ENCODE results near the gene PEG3. TPM values are rescaled to one million over a fixed set of nuclear protein-coding genes. Genes with fewer than 3 reads are reported as not detected.
"Not testable (repeated sequence)": the region's sequence is repeated elsewhere in the genome, so short reads cannot be mapped to it uniquely, and the experiment has no call there.

The PEG3 gene
- total RNA-seq, 1 experiment from 2014 or later: 353 TPM

GRCh38 chr19:56862741-56863140 is 22.2 kb upstream of the PEG3 start:
- CTCF ChIA-PET: no interaction called here
- no peaks in the 10 kb centered on the region for H3K9me3 ChIP-seq (ENCODE audit: low read depth, low read length, poor library complexity, severe bottlenecking)
- no peak overlapping the region for H3K4me3 ChIP-seq (ENCODE audit: low read depth, low read length, poor library complexity, severe bottlenecking)
- intact Hi-C loops (cut with micrococcal nuclease; ENCODE audit: unreplicated experiment): no loop called here
- no peak overlapping the region for H3K27ac ChIP-seq (ENCODE audit: low read depth, low read length, poor library complexity, severe bottlenecking)
- no TSS peak for BruUV-seq (replicated peaks)
- H3K27me3 ChIP-seq (replicated peaks; ENCODE audit: insufficient read depth, low read depth, low read length, poor library complexity): no peaks in the 10 kb centered on the region
- DNase-seq (ENCODE audit: low spot score): no peak
- H3K4me1 ChIP-seq (ENCODE audit: insufficient read depth, low read length, poor library complexity, severe bottlenecking): no peaks in the 10 kb centered on the region
- TF ChIP-seq EZH2 (IDR thresholded peaks at IDR 0.05; ENCODE audit: borderline replicate concordance, low read depth, low read length, poor library complexity, severe bottlenecking): no peak
- no peak for TF ChIP-seq CTCF (conservative IDR thresholded peaks at IDR 0.05; ENCODE audit: low read depth, low read length)
- POLR2A ChIA-PET (ENCODE audit: low non-redundant PET): no interaction called here
- H3K36me3 ChIP-seq (ENCODE audit: insufficient read depth, low read length, poor library complexity, severe bottlenecking): no peaks in the 10 kb centered on the region

GRCh38 chr19:56860409-56860808 is 19.9 kb upstream of the PEG3 start:
- H3K36me3 ChIP-seq (ENCODE audit: insufficient read depth, low read length, poor library complexity, severe bottlenecking); DNase-seq (ENCODE audit: low spot score); H3K27me3 ChIP-seq (replicated peaks; ENCODE audit: insufficient read depth, low read depth, low read length, poor library complexity); BruUV-seq (replicated peaks); H3K27ac ChIP-seq (ENCODE audit: low read depth, low read length, poor library complexity, severe bottlenecking); CTCF ChIA-PET; H3K9me3 ChIP-seq (ENCODE audit: low read depth, low read length, poor library complexity, severe bottlenecking); H3K4me3 ChIP-seq (ENCODE audit: low read depth, low read length, poor library complexity, severe bottlenecking); POLR2A ChIA-PET (ENCODE audit: low non-redundant PET); H3K4me1 ChIP-seq (ENCODE audit: insufficient read depth, low read length, poor library complexity, severe bottlenecking); intact Hi-C loops (cut with micrococcal nuclease; ENCODE audit: unreplicated experiment): not testable (repeated sequence)

DNA sequence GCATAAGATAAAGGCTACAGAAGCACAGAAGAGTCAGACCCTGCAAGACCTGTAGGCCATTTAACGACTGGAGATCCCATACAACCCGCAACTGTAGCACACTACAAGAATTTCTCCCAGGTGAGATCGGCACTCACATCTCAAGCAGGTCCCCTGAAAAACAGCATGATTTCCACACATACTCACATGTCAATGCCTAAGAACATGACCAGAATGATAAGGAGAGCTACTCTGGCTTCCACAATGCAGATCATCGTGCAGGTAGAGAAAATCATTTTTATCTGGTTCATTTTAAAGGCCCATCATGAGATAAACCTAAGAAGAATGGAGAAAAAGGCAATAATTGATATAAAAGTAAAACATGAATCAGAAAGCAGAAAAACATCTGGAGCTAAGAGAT is 17.5 kb upstream of the PEG3 start:
- Histone ChIP-seq H3K27me3 (replicated peaks; ENCODE audit: insufficient read depth, low read depth, low read length, poor library complexity) (no peaks in the 10 kb centered on the region), H3K4me1 (ENCODE audit: insufficient read depth, low read length, poor library complexity, severe bottlenecking) (no peaks in the 10 kb centered on the region), H3K36me3 (ENCODE audit: insufficient read depth, low read length, poor library complexity, severe bottlenecking) (no peaks in the 10 kb centered on the region), H3K27ac (ENCODE audit: low read depth, low read length, poor library complexity, severe bottlenecking) (no peak overlapping the region), H3K4me3 (ENCODE audit: low read depth, low read length, poor library complexity, severe bottlenecking) (no peak overlapping the region), H3K9me3 (ENCODE audit: low read depth, low read length, poor library complexity, severe bottlenecking) (peaks cover 3% of the 10 kb centered on the region)
- intact Hi-C loops (cut with micrococcal nuclease; ENCODE audit: unreplicated experiment): no loop called here
- CTCF ChIA-PET: no interaction called here
- BruUV-seq (replicated peaks): no TSS peak
- POLR2A ChIA-PET (ENCODE audit: low non-redundant PET): no interaction called here
- TF ChIP-seq CTCF (conservative IDR thresholded peaks at IDR 0.05; ENCODE audit: low read depth, low read length): no peak
- no peak for TF ChIP-seq EZH2 (IDR thresholded peaks at IDR 0.05; ENCODE audit: borderline replicate concordance, low read depth, low read length, poor library complexity, severe bottlenecking)
- DNase-seq (ENCODE audit: low spot score): no peak

DNA sequence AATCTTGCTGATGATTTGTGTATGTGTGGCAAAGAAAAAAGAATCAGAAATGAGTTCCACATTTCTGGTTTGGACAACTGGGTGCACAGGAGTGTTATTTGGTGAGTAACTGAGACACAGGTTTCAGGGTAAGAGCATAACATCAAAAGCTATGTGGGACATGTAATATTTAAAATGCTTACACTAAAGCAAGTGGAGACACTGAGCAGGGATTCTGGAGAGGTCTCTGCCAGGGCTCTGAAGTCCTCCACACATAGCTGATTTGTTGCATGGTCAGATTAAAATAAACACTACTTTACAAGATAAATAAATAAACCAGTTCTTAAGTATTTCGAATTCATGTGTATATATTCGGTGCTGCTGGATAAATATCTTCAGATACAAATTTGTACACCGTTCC is 16.3 kb upstream of the PEG3 start:
- intact Hi-C loops (cut with micrococcal nuclease; ENCODE audit: unreplicated experiment): no loop called here
- H3K4me3 ChIP-seq (ENCODE audit: low read depth, low read length, poor library complexity, severe bottlenecking): no peak overlapping the region
- no TSS peak for BruUV-seq (replicated peaks)
- ChIA-PET POLR2A (ENCODE audit: low non-redundant PET) (no interaction called here), CTCF (no interaction called here)
- H3K4me1 ChIP-seq (ENCODE audit: insufficient read depth, low read length, poor library complexity, severe bottlenecking): no peaks in the 10 kb centered on the region
- H3K27me3 ChIP-seq (replicated peaks; ENCODE audit: insufficient read depth, low read depth, low read length, poor library complexity): no peaks in the 10 kb centered on the region
- peaks cover 3% of the 10 kb centered on the region for H3K9me3 ChIP-seq (ENCODE audit: low read depth, low read length, poor library complexity, severe bottlenecking)
- TF ChIP-seq EZH2 (IDR thresholded peaks at IDR 0.05; ENCODE audit: borderline replicate concordance, low read depth, low read length, poor library complexity, severe bottlenecking): no peak
- no peak for TF ChIP-seq CTCF (conservative IDR thresholded peaks at IDR 0.05; ENCODE audit: low read depth, low read length)
- no peaks in the 10 kb centered on the region for H3K36me3 ChIP-seq (ENCODE audit: insufficient read depth, low read length, poor library complexity, severe bottlenecking)
- DNase-seq (ENCODE audit: low spot score): no peak
- H3K27ac ChIP-seq (ENCODE audit: low read depth, low read length, poor library complexity, severe bottlenecking): no peak overlapping the region

DNA sequence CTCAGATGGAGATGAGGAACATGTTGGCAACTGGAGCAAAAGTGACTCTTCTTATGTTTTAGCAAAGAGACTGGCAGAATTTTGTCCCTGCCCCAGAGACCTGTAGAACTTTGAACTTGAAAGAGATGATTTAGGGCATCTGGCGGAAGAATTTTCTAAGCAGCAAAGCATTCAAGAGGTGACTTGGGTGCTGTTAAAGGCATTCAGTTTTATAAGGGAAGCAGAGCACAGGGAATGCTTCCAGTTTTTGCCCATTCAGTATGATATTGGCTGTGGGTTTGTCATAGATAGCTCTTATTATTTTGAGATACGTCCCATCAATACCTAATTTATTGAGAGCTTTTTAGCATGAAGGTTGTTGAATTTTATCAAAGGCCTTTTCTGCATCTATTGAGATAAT is 11.8 kb upstream of the PEG3 start:
- POLR2A ChIA-PET (ENCODE audit: low non-redundant PET); BruUV-seq (replicated peaks); H3K4me3 ChIP-seq (ENCODE audit: low read depth, low read length, poor library complexity, severe bottlenecking); H3K27ac ChIP-seq (ENCODE audit: low read depth, low read length, poor library complexity, severe bottlenecking); H3K36me3 ChIP-seq (ENCODE audit: insufficient read depth, low read length, poor library complexity, severe bottlenecking); CTCF ChIA-PET; H3K4me1 ChIP-seq (ENCODE audit: insufficient read depth, low read length, poor library complexity, severe bottlenecking); DNase-seq (ENCODE audit: low spot score); intact Hi-C loops (cut with micrococcal nuclease; ENCODE audit: unreplicated experiment); H3K27me3 ChIP-seq (replicated peaks; ENCODE audit: insufficient read depth, low read depth, low read length, poor library complexity): not testable (repeated sequence)
- peaks cover 14% of the 10 kb centered on the region for H3K9me3 ChIP-seq (ENCODE audit: low read depth, low read length, poor library complexity, severe bottlenecking)

Data from A673 (cell line).